ENCODE data around the gene PHACTR4.

DNA sequence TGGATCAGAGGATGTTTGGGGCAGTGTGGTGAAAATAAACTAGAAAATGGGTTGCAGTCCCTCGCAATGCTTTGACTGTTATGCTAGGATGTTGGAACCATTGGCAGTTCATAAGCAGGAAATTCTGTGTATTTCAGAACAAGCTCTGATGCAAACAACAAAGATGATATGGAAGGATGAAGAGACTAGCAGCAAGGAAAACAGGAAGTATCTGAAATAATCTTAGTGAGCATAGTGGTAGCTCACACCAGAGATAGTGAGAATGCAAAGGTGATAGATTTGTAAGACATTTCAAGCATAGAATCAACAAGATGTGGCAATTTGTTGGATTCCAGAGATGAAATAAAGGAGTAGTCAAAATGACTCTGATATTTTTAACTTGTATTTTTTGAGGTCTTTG, 125.2 kb downstream of the PHACTR4 start:
- TF ChIP-seq PHF8 (conservative IDR thresholded peaks at IDR 0.05; ENCODE audit: low read depth, low read length) (no peak), NRF1 (IDR thresholded peaks at IDR 0.05; ENCODE audit: low read depth, low read length) (no peak), TAF1 (IDR thresholded peaks at IDR 0.05; ENCODE audit: low read depth, low read length) (no peak), EZH2 (IDR thresholded peaks at IDR 0.05; ENCODE audit: low read depth, low read length, severe bottlenecking) (no peak), KDM5A (IDR thresholded peaks at IDR 0.05; ENCODE audit: low read length) (no peak)
- TF ChIP-seq, protein P1, sequence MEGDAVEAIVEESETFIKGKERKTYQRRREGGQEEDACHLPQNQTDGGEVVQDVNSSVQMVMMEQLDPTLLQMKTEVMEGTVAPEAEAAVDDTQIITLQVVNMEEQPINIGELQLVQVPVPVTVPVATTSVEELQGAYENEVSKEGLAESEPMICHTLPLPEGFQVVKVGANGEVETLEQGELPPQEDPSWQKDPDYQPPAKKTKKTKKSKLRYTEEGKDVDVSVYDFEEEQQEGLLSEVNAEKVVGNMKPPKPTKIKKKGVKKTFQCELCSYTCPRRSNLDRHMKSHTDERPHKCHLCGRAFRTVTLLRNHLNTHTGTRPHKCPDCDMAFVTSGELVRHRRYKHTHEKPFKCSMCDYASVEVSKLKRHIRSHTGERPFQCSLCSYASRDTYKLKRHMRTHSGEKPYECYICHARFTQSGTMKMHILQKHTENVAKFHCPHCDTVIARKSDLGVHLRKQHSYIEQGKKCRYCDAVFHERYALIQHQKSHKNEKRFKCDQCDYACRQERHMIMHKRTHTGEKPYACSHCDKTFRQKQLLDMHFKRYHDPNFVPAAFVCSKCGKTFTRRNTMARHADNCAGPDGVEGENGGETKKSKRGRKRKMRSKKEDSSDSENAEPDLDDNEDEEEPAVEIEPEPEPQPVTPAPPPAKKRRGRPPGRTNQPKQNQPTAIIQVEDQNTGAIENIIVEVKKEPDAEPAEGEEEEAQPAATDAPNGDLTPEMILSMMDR (IDR thresholded peaks at IDR 0.05; ENCODE audit: control extremely low read depth in 1 of 3, insufficient read depth in 1 of 3, low read depth in 1 of 3, low read length in 3 of 3) = no peak

Measured in H1 (cell line).